ENCODE results near the gene TCP10L.
"Not testable (repeated sequence)": the region's sequence is repeated elsewhere in the genome, so short reads cannot be mapped to it uniquely, and the experiment has no call there.

TCP10L gene

DNA sequence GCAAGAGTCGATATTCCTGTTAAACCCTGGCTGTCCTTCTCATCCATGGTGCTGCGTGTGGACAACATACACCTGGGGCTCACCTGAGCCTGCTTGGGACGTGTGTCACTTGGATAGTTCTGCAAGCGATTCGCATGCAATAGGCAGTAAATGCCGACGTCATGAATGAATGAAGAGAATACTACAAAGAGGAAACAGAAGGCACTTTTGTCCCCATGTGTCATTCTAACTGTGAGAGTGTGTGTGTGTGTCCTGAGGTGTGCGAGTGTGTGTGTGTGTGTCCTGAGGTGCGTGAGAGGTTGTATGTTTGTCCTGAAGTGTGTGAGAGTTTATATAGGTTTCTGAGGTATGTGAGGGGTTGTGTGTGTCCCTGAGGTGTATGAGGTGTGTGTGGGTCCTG, 647 bp upstream of the TCP10L start:
- DNase-seq: no peak

DNA sequence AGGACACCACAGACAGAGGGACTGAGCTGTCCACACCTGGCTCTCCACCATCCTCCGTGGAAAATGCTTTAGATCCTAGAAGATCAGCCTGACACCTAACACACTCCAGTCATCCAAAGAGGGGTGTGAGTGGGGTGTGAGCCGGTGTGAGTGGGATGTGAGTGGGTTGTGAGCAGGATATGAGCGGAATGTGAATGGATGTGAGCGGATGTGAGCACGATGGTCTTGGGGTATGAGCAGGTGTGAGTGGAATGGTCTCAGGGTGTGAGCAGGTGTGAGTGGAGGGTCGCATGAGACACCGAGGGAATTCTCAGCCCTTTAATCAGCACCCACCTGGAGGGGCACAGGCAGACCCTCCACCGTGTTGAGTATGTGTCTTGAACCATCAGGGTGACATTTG, 851 bp downstream of the TCP10L start:
- DNase-seq: no peak

DNA sequence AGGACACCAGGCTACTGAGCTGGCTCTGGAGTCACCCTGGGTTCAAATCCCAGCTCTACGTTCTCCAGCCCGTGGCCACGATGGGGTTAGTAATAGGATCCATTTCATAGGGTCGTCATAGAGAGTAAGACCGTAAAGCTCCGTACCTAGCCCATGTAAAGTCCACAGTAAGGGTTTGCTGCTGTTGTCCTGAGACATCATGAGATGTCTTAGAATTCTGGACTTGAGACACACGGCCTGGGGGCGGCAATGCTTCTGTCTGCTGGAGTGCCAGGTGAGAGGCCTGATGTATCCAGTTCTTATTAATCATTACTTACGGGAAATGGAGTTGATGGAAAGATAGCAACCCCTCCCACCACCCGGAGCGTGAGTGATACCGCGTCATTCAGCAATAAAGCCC, 3.6 kb downstream of the TCP10L start:
- DNase-seq: no peak

DNA sequence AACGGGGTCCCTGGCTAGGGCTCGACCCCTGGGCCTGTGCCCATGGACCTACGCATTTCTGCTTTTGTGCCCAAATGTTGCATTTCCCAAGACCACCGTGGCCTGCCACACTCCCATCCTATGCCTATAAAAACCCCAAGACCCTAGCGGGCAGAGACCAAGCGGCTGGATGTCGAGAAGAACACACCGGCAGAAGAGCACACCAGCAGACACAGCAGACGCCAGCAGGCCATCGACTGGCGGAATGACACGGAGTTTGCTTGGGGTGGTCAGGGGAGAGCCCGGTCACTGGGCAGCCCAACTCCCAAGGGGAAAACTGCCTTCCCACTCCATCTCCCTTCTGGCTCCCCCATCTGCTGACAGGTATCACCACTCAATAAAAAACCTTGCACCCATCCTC, 4.4 kb downstream of the TCP10L start:
- no peak for DNase-seq

DNA sequence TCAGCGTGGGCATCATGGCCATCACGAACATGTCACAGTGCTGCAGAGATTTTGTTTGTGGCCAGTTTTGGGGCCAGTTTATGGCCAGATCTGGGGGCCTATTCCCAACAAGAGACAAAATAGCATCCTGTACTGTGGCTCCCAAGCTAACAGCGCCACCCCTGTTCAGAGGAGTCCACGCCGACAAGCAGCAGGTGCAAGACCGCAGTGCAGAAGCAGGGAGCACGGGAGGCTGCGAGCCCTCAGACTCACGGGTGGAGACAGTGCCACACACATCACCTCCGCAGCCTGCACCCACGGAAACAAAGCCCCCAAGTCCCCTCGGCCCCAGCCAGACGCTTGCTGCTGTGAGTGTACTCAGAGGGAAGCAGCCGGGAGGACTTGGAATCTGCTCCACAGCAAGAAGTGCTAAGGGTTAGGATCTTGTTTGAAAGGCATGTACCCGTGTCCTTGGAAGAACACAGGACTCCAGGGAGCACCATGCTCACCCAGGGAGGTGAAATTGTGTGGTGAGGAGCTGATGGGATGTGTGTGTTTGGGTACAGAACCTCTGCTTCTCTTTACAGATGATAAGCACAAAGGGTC, 7.1 kb downstream of the TCP10L start:
- DNase-seq: peak; percentile 30

DNA sequence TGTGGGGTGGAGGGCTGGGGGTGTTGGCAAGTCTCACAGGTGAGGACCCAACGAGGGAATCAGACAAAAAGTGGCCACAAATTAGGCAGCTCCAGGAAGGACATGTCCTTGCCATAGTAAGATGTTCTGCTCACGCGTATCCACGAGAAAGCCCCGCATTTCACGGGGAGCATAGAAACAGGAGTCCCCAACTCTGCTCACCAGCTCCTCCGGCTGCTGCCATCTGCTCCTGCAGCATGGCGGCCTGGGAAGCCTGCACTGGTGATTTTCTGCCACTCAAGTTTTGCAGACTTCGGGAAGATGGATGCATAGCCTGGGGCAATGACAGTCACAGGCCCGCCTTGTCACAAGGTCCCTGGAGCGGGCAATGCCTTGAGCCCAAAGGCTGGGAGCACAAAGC, 9.3 kb downstream of the TCP10L start:
- no peak for DNase-seq

DNA sequence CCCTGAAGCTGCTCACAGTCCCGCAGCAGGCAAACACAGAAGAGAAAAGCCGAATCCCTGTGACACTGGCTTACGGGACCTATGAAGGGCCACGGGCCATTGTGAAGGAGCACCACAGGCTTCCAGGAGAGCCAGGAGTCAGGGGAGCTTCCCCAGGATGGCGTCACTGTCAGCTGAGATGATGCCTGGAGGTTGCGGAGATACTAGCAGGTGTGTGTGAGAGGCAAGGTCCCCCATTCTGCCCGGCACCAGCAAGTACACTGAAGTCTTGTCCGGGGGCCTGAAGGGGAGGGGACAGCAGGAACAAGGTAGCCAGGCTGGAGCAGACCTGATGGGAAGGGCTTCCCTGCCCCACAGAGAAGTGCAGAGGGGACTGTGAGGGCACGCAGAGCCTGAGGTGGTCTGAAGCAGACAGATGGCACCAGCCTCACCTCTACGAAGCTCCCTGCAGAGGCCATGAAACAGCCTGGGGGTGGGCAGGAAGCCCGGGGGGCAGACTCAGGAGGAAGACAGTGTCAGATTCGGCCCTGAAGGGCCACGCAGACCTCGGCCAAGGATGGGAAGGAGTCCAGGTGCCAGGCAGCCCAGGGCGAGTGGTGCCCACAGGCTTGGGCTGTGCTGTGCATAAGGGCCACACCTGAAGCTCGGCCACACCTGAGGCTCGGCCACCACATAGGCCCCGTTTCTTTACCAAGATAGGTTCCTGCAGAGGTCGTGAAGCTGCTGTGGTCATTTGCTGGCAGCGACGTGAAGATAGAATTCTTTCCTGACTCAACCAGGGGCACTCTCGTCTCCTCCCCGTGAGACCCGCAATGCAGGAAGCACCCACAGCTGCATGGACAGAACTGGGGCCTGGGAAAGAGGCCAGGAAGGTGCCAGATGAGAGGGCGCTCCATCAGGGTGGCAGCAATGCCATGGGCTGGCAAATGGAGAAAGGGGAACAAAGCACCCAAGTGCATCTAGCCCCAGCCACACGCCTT, 10.1 kb downstream of the TCP10L start:
- no peak for DNase-seq

DNA sequence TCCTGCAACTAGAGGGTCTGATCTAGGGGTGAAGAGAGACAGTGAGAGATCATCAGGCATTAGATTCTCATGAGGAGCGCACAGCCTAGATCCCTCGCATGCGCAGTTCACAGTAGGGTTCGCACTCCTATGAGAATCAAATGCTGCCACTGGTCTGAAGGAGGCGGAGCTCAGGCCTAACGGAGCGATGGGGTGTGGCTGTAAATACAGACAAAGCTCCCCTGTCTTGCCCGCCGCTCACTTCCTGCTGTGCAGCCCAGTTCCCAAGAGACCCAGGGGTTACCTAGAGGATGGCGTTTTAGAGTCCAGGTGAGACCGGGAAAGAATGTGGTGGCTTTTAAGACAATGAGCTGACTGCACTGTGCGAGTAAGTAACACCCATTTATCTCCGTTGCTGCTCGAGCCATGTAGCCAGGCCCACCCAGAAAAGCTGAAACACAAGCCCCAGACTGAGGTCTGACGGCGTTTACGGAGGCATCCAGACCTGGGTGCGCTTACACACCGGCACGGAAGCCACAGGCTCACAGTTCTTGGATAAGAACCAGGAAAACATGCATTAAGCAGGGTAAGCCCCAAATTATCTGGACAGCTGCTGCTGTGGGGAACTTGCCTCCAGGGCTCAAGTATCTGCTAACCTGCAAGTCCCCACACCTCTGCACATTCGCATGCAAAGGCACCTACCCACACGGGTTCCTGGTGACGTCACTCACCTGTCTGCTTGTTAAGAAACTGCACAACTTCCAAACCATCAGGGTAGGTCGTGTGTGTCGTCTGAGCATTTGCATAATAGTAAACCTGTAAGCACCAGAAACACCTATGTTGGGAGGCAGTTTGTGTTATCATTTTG, 12.5 kb downstream of the TCP10L start:
- DNase-seq: no peak

DNA sequence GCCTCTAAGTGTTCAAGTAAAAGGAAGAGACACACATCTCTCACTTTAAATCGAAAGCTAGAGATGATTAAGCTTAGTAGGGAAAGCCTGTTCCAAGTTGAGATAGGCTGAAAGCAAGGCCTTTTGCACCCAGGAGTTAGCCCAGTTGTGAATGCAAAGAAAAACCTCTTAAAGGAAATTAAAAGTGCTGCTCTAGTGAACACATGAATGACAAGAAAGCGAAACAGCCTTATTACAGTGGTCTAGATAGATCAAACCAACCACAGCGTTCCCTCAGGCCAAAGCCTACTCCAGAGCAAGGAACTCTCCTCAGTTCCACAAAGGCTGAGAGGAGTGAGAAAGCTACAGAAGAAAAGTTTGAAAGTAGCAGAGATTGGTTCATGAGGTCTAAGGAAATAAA, 14.9 kb downstream of the TCP10L start:
- DNase-seq: peak; percentile 49

DNA sequence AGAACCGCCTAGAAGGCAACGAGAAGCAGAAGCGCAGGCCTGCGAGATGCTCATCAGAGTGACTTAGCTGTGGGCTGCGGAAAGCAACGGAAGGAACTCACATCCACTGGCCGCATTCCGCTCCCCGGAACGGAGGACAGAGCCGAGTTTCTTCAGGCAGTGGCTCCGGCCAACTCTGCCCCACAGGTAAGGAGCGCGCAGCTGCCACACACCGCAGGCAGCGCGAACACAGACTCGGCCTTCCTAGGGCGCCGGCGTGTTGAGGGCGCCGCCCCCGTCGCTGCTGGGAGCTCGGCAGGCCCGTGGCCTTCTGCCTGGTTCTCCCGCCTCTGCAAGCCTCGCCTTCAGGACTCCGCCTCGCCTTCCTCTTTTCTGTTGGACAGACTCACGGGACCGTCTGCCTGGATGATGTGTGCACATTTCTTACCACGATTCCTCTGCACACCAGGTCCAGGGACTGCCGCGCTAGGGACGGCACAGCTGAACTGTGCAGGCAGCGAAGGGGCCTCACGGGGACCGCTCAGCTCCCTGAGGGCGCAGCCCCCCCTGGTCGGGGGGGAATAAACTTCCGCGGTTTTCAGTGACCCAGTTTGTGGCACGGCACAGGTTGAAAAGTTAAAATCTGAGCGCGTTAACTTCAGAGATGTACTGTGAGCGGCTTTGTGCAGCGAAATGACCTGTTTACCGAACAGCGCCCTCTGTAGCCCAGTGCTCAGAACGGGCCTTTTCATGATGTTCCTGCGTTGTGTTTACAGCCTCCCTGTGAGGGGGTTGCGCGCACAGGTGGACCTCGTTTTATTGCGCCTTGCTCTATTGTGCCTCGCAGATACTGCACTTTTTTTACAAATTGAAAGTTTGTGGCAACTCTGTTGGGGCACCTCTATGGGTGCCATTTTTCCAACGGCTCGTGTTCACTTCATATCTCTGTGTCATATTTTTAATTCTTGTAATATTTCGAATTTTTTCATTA, 15.8 kb downstream of the TCP10L start:
- peak; percentile 84 for DNase-seq

DNA sequence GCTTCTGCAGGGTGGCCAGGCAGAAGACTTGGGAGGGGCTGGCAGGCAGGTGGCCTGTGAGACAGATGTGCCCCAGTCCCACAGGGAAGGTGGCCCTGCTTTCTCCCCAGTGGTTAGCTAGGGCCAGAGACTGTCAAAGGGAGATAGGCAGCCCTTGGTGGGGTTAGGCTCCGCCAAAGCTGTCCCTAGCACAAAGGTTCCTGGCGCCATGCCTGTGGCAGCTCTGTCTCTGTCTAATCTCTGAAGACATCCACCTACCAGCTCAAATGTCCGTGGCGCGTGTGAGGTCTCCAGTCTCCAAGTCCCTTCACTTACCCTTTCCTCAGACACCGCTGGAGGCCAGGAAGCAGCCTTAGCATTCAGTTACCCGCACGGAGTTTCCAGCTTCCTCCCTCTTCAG, 17.7 kb downstream of the TCP10L start:
- no peak for DNase-seq

DNA sequence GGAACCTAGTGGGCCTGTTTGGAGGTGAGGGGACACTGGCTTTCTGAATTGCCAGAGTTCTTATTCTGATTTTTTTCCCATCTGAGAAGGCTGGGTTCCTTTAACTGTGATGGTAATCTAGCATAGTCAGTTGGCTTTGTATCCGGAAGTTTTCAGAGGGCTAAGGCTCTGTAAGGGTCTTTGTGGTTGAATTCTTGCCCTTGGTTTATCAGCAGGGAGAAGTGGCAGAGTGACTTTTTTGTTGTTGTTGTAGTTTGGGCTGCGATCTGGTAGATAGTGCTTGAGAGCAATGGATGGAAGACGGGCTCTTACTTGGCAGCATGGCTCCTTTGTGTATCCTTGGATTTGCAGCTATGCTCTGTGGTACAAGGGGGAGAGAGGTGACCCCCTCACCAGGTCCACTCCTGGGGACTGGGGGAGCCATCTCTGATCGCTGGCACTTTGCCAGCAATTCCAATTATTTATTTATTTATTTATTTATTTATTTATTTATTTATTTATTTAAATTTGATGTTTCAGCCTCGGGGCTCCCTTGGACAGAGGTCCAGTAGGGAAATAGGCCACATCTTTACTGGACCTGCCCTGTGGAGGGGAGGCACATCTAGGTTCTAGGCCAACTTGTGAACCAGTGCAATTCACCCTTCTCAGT, 18.5 kb downstream of the TCP10L start:
- DNase-seq: no peak

DNA sequence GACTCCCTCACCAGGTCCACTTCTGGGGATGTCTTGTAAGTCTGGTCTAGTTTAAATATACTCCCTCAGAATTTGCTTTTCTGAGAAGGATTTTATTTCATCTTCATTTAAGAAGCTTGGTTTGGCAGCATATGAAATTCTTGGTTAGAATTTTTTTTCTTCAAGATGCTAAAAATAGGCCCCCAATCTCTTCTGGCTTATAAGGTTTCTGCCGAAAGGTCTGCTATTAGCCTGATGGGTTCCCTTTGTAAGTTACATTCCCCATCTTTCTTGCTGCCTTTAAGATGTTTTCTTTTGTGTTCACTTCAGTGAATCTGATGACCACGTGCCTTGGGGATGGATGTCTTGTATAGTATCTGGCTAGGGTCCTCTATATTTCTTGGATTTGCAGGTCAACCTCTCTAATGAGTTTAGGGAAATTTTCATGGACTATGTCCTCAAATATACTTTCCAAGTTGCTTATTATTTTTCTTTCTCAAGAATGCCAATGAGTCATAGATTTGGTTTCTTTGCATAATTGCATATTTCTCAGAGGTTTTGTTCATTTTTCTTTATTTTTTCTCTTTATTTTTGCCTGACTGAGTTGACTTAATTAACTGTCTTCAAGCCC, 19.4 kb downstream of the TCP10L start:
- no peak for DNase-seq

DNA sequence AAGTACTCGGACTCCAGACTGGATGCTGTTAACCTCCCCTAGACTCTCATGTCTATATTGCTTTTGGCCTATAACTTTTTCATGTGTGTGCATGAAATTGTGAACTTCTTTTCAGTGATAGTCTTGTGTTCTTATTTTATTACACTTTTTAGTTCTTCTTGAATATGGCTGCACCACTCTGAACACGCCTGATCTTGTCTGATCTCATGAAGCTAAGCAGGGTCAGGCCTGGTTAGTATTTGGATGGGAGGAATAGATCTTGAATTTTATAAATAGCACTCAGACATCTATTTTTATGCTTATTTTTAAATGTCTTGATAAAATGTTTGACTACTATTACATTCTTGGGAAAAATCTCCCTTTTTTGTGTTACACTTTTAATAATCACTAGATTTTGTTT, 22.4 kb downstream of the TCP10L start:
- no peak for DNase-seq

DNA sequence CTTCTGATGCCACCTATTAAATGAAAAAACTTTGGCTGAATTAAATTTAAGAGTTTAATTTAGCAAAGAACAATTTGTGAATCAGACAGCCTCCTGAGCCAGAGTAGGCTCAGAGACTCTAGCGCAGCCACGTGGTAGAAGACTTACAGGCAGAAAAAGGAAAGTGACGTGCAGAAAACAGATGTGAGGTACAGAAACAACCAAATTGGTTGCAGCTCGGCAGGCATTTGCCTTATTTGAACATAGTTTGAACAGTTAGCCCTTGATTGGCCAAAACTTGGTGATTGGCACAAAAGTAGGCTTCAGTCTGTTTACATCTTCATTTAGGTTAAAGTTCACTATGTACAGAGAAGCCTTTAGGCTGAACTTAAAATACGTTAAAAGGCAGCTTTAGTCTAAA, 22.9 kb downstream of the TCP10L start:
- DNase-seq: no peak

DNA sequence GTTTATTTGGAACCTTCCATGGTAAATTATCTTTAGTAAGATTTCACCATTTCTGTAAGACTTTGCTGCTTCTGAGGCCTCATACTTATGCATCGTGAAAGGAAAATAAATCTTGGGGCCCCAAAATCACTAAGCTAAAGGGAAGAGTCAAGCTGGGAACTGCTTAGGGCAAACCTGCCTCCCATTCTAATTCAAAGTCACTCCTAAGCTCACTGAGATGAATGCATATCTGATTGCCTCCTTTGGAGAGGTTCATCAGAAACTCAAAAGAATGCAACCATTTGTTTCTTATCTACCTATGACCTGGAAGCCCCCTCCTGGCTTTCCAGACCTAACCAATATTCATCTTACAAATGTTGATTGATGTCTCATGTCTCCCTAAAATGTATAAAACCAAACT, 23.8 kb downstream of the TCP10L start:
- not testable (repeated sequence) for DNase-seq

DNA sequence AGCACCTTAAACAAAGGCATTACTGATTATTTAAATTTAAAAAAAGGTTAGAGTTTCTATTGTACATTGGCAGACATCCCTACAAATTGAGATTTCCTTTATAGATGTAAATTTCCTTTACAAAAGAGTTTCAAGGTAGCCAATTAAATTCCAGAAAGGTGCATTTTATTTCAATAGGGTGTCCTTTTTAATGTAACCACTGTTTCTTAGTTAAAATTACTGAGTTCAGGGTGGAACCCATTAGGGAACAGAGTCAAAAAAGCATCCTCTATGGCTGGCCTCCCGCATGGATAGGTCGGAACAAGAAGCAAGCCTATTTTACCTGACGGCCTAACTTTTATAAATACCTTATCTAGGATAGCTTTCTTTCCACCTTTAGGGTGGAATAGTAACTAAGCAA, 24.4 kb downstream of the TCP10L start:
- no peak for DNase-seq

DNA sequence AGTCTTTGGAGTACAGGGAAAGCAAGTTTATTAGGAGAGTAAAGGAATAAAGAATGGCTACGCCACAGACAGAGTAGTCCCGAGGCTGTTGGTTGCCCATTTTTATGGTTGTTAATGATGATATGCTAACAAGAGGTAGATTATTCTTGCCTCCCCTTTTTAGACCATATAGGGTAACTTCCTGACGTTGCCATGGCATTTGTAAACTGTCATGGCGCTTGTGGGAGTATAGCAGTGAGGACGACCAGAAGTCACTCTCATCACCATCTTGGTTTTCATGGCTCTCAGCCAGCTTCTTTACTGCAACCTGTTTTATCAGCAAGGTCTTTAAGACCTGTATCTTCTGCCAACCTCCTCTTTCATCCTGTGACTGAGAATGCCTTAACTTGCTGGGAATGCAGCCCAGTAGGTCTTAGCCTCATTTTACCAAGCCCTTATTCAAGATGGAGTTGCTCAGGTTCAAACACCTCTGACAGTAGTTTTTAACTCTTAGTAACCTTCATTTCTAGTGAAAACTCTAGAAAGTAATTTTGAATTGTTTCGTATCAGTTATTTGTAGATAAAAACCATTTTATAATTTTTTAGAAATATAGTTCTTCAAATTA, 26.2 kb downstream of the TCP10L start:
- DNase-seq: no peak

DNA sequence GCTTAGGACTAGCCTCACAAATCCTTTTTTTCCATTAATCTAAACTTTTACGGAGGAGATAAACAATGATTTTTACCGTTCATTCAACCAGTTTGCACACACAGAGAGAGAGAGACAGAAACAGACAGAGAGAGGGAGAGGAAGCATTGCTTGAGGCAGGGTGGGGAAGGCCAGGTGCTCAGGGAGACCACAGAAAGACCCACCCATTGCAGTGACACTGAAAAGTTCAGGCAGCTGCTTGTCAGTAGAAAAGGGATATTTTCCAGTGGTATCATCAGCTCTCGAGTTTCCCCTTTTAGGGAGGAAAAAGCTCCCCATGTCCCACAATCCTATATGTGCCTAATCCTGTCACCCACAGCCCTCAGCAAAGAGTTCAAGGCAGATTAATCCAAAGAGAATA, 27.2 kb downstream of the TCP10L start:
- DNase-seq: no peak

DNA sequence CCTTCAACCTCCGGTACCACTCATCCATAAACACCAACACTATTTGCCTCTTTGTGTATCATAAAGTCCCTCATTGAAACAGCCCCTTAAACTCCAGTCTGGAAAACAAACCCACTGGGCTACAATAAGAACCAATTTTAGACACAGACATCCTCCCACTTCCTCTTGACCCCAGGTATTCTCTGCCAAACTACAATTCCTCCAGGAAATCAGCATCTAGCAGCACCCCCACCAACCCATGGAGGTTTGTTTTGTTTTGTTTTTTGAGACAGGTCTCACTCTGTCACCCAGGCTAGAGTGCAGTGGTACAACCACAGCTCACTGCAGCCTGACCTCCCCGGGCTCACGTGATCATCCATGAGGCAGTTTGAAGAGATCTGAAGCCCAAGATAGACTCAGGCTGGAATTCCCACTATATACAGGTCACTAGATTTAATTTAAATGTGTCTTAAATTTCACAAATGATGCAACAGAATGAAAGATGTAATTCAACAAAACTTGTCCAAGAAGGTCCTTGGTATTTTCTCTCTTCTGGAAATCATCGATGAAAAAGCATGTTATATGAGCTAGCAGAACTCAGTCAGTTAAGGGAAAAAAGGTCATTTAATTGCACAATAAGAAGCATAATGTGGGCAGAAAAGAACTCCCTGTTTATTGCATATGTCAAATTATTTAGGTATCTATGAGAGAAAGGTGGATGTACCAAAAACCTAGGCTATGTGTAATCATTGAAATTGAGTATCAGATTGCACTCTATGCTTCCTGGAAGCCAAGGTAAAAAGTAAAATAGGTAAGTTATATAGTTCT, 30.3 kb downstream of the TCP10L start:
- no peak for DNase-seq

All from activated CD4-positive, alpha-beta T cell treated with anti-CD3 and anti-CD28 coated beads, Interleukin-10, Interleukin-2, amounts not matched to agents 100 ng/mL and 50 ng/mL, durations not matched to agents 16 hours and 8 hours (primary cell).